ENCODE data around the gene SPAG17.

SPAG17 gene

DNA sequence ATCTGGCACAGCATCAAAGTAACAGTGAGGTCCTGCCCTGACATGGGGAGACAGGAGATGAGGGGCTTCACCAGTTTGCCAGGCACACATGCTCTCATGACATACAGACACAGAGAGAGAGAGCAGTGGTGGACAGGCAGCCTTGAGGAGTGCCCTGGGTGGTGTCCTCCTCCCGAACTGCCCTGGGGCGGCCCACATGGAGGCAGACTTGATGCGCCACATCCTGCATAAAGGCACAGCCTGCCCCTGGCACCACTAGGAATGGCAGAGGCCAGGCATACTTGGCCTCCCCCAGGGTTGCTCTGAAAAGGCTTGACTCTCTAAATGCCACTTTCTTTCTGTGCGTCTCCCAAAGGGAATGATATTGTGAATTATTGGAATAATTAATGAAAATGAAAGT, 67.5 kb downstream of the SPAG17 start:
- peak; percentile 16 for DNase-seq

DNA sequence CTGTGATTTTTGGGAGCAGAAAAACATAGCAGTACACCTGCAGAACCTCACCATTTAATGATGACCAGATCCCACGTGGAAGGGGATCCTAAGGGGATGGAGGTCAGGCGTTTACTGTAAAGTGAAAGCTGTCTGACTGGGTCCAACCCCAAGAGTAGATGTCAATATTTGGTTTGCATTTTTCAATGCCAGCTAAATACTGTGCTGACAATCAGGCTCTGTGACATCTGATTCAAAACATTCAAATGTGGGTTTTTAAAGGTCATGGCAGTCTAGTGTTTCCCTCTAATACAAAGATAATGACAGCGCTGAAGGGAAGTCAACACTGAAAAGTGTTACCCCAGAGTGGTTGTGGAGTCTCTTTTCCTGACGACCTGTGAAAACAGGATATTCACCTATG, 68.1 kb downstream of the SPAG17 start:
- DNase-seq = peak; percentile 77

DNA sequence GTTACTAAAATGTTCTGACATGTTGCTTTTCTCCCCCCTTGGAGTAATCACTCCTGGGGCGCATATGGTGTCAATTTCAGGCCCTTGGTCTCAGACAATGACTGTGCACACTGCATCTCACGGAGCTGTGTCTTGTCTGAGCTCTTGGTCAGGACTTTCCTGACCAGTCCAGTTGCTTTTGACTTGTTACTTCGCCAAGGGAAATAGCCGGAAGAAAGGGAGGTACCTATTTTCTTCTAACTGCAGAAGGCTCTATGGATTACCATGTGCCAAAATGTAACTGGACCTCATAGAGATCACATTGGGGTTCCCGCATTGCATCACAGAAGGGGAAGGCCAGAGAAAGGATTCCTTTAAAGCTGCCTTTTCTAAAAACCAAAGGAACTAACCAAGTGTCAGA, 68.6 kb downstream of the SPAG17 start:
- DNase-seq = no peak

DNA sequence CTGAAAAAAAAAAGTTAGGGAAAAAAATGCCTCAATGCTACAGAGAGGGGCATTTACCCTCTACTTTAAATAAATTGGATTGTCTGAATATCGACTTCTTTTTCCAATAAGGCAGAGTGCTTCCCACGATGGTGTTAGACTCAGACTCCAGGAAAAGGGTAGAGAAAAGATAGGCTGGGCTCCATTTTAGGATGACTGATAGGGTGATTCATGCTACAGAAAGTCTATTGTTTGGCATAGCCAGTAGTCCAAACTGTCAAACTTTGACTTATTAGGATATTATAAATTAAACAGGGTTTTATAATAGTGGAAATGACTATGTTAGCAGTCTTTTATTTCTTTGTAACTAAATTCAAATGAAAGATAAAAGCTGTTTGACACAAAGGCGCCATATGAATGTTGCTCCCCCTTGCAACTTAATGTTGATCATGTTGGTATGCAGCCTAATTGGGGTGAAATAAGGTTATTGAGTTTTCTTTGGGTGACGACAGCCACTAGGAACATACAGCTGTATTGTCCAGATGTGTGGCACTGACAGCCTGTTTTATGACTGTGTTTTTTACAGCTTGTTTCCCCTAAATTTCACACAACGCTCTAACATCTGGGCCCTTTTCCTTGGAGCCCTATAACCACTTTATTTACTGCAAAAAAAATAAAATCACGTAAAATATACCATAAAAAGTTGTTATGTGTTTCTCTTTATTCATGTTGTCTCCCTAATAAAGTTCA, 69.3 kb downstream of the SPAG17 start:
- peak; percentile 1 for DNase-seq

DNA sequence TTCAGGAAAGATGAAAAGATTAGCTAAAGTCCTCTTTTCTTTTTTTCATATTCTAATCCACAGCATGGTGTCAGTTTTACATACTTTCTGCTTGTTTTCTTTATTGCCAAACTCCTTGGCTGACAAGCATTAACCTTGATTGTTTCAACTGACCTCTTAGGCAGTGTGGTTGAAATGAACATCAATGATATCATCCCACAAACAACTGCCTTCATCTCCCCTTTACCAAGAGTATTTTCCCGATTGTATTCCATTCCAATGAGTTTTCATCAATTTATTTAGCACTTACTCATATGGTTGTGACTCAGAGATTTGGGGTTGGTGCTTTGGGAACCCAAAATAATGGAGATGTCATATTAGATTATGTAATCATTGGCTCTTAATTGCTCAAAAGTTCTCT, 71.8 kb downstream of the SPAG17 start:
- DNase-seq = no peak

DNA sequence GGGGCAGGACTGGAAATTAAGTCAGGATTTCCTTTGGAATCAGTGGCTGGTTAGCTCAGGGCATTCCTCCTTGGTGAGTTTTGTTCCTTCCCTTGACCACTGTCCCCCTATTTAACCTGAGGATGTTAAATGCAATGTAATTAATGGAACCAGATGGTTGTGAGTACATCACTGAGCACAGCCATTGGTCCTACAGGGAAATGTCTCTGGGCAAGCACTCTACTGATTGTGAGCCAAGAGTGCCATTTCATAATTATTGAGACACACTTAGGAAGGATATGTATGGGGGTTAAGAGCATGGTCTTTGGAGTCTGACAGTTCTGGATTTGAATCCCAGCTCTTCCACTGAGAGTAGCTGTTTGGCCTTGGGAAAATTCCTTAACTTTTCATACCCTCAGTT, 74.4 kb downstream of the SPAG17 start:
- no peak for DNase-seq

DNA sequence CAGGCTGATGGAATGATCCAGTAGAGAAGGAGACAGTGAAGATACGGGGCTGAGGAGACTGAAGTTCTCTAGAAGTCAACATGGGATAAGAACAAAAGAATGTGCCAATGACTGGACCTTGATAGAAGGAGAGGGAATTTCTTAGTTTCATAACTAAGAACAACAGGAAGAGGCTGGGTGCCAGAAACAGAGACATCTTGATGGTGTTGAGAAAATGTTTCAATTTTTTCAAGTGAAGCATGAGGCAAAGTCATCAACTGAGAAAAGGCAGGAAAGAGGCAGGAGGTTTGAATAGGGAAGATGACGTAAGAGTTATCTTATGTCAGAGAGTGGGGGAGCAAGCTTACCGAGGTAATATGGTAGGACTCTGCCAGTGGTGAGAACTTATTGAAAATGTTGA, 80.1 kb downstream of the SPAG17 start:
- no peak for DNase-seq

DNA sequence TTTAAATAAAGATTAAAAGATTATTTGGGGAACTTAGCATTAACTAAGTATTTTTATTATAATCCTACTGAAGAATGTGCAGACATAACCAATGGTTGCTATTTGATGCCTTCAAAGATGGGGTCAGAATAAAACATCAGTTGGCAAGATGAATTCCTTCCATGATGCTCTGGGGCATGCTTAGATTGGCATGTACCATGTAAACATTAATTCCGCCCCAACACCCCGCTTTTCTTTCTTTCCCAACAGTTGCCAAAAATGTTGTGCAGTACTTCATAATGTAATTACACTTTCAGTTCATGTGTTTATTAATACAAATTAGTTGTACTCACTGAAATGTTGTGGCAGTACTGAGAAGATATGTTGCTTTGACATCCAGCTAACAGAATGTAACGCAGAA, 82.6 kb downstream of the SPAG17 start:
- no peak for DNase-seq

DNA sequence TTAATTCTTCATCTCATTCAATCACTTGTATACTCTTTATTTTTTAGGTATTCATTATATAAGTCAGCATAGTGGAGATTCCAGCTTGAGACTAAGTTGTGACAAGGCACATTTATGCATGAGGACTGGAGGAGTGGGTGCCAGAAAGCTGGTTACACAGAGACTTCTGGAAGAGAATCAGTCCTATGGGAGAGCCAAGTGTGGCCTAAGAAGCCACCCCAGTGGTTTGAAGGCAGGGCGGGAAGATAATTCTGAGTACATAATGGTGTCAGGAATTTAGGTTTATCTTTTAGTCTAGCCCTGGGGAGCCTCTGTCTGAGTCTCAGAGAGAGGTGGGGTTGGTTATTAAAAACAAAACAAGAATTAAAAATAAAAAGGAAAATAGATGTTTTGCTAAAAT, 83.0 kb downstream of the SPAG17 start:
- no peak for DNase-seq

DNA sequence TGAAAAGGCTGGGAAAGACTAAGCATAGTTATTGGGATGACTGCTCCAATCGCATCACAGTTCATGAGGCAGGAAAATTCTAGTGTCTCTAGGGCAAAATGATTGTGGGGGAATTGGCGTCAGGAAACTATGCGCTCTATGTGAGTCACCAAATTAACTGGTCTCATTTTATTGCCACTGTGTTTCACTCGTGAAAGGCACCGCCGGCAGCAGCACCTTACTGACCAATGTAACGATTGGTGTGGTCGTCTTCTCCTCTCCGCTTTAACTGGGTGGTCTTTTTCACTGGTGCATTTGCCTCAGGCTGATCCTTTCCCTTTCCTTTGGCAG, 83.5 kb downstream of the SPAG17 start:
- peak; percentile 38 for DNase-seq

DNA sequence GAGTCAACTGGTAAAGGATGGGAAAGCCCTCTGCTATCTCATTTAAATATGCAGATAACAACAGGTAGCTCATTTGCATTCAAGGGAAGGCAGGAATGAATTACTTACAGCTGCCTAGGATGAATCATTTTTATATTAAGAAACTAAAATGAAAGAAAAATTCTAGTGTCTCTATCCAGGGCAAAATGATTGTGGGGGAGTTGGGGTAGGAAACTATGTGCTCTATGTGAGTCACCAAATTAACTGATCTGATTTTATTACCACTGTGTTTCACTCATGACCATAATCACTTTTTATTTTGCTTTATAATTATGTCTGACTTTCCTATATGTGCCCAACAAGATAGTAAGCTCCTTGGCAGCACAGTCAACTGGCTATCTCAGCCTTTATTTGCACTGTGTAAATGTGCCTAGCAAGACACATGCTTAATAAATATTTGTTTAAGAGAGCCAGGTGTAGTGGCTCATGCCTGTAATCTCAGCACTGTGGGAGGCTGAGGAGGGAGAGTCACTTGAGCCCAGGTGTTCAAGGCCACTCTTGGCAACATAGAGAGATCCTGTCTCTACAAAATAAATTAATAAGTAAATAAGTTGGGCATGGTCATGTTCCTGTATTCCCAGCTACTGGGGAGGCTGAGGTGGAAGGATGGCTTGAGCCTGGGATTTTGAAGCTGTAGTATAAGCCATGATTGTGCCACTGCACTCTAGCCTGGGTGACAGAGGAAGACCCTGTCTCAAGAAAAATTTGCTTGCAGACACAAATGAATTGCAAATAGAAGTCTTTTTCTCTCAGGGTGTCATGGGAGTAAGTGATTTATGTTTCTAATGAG, 84.1 kb downstream of the SPAG17 start:
- peak; percentile 83 for DNase-seq

DNA sequence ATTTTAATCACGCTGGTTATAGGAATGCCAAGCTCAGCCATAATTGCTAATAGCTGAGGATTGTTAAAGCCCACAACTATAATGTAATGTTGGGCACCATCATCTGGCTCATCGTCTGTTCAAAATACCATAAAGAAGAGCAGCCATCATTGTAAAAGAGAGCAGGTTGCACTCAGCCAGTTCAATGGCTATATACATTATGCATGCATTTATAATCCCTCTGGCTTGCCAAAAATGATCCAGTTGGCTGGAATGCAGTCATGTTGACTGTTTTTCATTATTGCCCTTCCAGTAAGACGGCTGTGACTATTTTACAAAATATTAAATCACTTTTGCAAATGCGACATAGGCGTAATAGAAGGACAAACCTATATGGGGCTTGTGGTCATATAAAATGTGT, 85.3 kb downstream of the SPAG17 start:
- DNase-seq = no peak

DNA sequence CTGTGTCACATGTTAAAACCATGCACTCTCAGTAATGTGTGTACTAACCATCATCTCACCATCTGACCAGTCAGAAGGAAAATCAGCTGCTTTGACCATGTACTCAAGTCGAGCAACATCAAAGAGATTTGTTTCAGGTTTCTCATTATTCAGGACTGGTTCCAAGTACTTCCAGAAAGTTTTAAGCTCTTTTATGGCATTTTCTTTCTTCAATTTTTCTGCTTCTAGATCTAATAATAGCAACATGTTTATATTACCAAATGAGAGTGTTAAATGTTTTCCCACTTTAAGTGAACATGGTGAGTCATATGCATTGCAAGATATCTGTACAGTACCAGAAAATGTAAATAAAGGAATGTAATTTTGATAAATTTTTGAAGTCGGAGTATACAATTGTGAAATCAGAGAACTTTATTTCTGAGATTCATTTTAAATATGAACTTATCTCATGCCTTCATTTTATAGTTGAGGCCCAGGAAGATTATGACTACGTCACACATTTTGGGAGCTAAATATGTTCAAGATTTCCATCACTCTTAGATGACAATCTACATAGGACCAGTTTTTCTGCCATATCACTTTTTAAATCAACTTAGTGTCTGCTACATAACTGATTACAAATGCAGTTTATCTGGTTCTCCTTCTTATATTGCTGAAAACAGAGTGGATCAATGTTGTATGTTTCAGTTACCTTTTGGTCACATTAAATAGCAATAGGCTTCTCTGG, 87.2 kb downstream of the SPAG17 start:
- peak; percentile 7 for DNase-seq

DNA sequence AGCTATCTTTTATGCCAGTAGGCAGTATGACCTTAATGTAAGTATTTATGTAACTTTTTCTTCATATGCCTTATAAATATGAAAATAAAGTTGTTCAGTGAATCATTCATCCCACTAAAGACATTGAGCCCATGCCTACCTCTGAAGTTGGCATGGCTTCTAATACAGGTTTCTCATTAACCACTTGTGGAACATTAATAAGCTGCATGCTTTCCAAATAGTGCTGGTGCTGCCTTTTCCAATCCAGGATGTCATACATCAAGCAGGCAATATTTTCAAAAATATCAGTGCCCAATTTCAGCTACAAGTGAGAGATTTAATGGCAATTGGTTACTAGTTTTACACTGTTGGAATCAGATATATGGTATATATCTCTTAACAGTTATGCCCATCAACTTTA, 92.0 kb downstream of the SPAG17 start:
- no peak for DNase-seq

DNA sequence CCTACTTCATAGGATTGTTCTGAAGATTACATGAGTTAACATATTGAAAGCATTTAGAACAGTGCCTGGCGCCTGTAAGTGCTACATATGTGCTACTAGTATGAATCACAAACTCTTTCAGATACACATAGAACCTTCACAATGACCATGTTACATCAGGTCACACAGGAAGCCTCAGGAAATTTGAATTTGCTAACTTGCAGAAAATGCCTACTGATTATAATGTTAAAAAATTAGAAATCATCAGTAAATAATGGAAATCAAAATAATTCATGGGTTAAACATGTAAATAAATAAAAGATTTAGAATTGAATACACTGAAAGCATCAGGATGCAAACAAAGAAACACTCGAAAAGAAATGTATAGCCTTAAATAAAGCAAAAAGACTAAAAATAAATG, 94.9 kb downstream of the SPAG17 start:
- DNase-seq = no peak

DNA sequence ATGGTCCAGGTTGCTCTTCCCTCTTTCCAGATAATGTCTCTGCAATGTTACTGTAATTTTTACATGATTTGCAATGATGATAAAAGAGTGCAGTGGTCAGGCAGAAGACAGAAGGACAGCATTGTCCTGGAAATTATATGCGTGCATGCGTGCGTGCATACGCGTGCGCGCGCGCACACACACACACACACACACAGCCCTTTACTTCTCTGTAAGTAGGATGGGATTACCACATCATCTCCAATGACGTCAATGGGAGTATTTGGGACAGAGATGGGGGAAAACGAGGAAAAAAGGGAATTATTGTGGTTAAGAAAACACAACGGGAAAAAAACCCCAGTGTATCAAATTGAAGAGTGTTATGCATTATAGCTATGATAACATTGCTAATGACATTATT, 99.7 kb downstream of the SPAG17 start:
- DNase-seq = no peak

DNA sequence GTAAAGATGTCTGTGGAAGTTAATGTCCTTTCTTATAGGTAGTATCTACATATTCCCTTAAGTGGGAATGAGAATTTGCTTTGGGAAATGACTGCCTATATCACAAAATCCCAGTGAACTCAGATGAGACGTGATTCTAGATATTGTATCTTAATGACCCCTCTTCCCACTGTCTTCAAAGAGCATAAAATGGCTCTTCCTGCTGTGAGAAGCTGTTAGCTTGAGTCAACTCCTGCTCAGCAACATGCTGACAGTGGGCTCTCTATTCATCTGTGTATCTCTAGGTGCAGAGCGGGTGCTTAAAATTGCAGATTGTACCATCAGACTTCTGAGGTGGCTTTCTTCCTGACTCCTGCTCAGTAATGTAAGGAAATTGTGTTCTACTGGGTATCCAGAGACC, 100.6 kb downstream of the SPAG17 start:
- no peak for DNase-seq

DNA sequence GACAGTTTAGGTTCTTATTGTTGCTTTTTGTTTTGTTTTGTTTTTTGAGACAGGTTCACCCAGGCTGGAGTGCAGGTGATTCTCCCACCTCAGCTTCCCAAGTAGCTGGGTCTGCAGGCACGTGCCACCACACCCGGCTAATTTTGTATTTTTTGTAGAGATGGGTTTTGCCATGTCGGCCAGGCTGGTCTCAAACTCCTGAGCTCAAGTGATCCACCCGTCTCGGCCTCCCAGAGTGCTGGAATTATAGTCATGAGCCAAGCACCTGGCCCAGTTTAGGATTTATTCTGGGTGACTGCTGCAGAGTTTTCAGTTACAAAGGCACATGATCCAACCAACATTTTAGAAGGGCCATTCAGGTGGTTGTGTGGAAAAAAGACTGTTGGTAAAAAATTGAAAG, 102.0 kb downstream of the SPAG17 start:
- DNase-seq = no peak

DNA sequence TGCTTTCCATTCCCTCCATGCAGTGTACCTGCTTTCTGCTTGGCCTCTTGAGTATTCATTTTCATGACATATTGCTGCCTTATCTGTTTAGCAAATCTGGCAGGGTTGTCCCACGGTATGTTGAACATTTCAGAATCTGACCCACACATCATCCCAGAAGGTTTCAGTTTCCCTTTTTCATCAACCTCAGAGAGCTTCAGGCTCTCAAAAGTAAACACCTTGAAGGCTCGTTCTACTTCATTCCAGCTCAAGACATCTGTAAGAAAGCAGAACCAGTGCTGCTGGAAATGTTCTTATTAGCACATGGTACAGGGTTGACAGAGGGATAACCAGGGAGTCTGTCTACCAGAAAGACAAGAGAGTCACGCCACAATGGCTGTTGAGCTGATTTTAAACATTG, 103.6 kb downstream of the SPAG17 start:
- DNase-seq = peak; percentile 1

DNA sequence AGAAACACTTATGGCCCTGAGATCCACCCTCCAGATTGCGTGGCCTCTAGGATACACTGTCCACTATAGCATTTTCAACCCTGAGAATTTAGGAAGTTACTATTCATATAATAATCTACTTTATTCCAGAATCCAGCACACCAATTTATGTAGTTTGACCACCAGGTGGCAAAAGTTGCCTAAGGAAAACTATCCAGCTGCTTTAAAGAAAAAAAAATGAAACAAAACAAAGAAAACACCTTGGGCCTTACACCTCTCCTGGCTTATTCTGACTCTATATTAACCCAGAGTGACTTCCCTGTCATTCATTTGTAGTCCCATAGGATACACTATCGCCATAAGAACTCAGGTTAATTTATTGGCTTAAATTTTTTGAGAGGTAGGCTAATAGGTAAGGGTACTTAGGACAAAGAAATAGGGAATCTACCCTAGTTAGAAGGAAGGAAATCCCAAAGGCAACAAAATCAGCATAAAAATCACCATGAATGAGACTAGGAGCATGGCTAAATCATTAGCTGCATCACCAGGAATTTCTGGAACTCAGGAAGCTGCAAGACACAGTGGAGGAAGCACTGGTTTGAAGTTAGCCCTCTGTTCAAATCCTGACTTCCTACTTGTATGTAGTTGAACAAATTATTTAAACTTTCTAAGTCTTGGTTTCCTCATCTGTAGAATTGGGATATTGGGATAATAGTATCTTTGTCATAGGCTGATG, 107.5 kb downstream of the SPAG17 start:
- peak; percentile 68 for DNase-seq

DNA sequence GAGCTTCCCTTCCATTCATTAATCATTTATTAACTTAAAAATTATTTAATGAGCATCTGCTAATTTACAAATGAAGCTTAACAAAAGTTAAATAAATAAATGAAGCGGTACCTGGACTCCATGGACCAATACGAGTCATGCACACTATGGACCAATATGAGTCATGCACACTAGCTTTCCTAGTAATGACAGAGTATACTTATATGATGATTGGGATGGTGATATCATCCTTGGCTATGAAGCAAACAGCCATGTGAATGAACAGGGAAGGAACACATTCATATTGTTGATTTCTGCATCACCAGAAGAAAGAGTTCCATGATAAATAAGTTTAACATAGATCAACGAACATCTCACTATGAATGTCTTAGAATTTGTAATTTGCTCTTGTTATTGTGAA, 109.9 kb downstream of the SPAG17 start:
- peak; percentile 30 for DNase-seq

DNA sequence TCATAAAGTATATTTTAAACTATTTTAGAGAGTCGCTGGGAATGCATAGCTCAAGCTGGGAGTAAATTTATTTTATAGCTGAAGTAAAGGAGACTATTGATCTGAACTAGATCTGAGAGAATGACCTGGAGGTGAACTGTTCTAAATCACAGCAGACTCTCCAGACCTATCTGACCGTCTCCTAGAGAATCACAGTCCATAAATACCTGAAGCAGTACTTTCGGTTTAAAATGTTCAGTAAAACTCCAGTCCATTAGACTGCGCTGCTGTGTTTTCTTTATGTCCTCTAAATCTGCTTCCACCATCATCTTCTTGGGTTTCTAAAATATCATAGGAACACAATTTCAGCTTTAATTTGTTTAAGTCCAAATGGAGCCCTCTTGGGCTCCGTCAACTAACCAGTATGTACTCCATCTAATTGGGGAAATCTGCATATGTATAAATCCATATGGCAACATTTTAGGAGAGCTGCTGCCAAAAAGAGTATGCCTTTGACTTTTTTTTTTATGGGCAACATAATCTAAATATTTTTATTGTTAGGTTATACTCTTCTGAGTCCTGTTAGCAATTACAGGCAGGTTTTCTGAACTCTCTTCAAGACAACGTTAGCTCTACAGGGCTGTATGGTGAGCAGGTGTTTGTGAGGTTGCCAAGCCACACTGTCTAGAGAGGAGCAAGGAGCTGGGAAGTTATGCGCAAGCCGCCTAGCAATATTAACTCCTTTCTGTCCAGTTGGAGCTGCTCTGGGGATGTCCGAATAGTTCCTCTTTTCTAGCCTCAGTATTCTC, 111.2 kb downstream of the SPAG17 start:
- no peak for DNase-seq

DNA sequence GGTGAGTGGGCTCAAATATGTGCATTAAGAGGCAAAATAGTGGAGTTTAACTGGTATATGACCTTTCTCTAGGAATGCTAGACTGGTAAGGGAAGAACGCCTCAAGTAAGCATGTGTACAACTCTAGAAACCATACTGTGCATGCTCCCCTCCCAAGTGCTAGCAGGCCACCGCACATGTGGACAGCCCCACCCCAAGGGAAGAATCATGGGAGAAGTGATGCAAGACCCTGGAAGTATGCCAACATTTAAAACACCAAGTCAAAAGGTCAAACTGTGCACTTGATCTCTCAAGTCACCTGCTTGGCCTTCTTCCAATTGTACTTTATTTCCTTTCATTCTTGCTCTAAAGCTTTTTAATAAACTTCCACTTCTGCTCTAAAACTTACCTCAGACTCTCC, 135.0 kb downstream of the SPAG17 start:
- no peak for DNase-seq
